ENCODE results near the gene MRPS34.

DNA sequence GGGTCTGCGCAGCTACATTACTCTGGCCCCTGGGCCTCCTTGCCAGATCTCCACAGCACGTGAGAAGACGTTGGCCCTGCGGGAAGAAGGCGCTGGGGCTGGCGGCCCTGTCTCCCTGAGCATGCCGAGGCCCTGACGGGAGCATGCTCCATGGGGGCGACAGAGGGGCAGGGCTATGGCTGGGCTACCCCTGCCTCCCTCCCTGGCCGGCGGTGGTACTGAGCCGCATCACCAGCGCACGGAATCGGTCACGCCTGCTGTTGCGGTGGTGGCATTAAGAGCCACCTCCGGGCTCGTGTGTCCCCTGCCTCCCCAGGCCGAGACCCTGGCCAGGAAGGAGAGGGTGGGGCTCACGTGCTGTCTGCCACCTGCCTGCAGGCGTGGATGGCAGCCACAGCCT is 38.8 kb downstream of the MRPS34 start:
- TF ChIP-seq, protein P1, sequence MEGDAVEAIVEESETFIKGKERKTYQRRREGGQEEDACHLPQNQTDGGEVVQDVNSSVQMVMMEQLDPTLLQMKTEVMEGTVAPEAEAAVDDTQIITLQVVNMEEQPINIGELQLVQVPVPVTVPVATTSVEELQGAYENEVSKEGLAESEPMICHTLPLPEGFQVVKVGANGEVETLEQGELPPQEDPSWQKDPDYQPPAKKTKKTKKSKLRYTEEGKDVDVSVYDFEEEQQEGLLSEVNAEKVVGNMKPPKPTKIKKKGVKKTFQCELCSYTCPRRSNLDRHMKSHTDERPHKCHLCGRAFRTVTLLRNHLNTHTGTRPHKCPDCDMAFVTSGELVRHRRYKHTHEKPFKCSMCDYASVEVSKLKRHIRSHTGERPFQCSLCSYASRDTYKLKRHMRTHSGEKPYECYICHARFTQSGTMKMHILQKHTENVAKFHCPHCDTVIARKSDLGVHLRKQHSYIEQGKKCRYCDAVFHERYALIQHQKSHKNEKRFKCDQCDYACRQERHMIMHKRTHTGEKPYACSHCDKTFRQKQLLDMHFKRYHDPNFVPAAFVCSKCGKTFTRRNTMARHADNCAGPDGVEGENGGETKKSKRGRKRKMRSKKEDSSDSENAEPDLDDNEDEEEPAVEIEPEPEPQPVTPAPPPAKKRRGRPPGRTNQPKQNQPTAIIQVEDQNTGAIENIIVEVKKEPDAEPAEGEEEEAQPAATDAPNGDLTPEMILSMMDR (IDR thresholded peaks at IDR 0.05) = no peak
- no peak for TF ChIP-seq ZFX (IDR thresholded peaks at IDR 0.05; ENCODE audit: borderline replicate concordance)
